ENCODE data around the gene NRG3. TPM values are rescaled to one million over a fixed set of nuclear protein-coding genes. Genes with fewer than 3 reads are reported as not detected.

NRG3 gene
- 0.01 and 0.04 TPM in 2 replicates for polyA plus RNA-seq (2013)

- peaks cover 35% of the 10 kb centered on the region for H3K27me3 ChIP-seq (ENCODE audit: insufficient read depth, low read length)
- H4K91ac ChIP-seq (ENCODE audit: low read depth, low read length) = no peak within 1 kb of the TSS
- H3K4me2 ChIP-seq (ENCODE audit: low read length) = peak within 1 kb of the TSS; percentile 96
- H3K18ac ChIP-seq (ENCODE audit: low read length) = no peak within 1 kb of the TSS
- H4K12ac ChIP-seq (ENCODE audit: low read depth, low read length) = peak within 1 kb of the TSS; percentile 22
- peaks cover 7 to 10% of the 10 kb centered on the region in 2 experiments for H3K4me1 ChIP-seq (ENCODE audit: control insufficient read depth in 1 of 2, insufficient read depth in 2 of 2, low read length in 2 of 2)
- H4K8ac ChIP-seq (ENCODE audit: low read depth, low read length) = no peak within 1 kb of the TSS
- no peak within 1 kb of the TSS for H2AFZ ChIP-seq (ENCODE audit: insufficient read depth, low read length, poor library complexity)
- no peak within 1 kb of the TSS for H2BK120ac ChIP-seq (ENCODE audit: insufficient read depth, low read length, poor library complexity)
- no peak within 1 kb of the TSS for H2AK5ac ChIP-seq (ENCODE audit: low read length)
- H3K4ac ChIP-seq (ENCODE audit: low read depth, low read length) = no peak within 1 kb of the TSS
- peak within 1 kb of the TSS; percentile 51 for H3K4me3 ChIP-seq (ENCODE audit: low read depth, low read length)
- no peak within 1 kb of the TSS for H2BK5ac ChIP-seq (ENCODE audit: low read depth, low read length, poor library complexity)
- no peak within 1 kb of the TSS for H3K27ac ChIP-seq (ENCODE audit: low read depth, low read length)
- no peak within 1 kb of the TSS for H3K14ac ChIP-seq (ENCODE audit: low read length)
- H3K23ac ChIP-seq (ENCODE audit: low read length) = peak within 1 kb of the TSS; percentile 77
- H3K36me3 ChIP-seq (ENCODE audit: control insufficient read depth in 1 of 2, insufficient read depth in 2 of 2, low read length in 2 of 2) = no peaks in the 10 kb centered on the region
- DNase-seq = no peak
- H2BK12ac ChIP-seq (ENCODE audit: low read length) = no peak within 1 kb of the TSS
- H3K79me2 ChIP-seq (ENCODE audit: control insufficient read depth, insufficient read depth, low read length, poor library complexity) = no peaks in the 10 kb centered on the region
- no CpG with 5 or more reads among the region's 95 CpGs for WGBS (ENCODE audit: extremely low coverage, insufficient coverage, insufficient read length)
- H3K9me3 ChIP-seq (ENCODE audit: insufficient read depth, low read depth, low read length) = peaks cover 5% of the 10 kb centered on the region
- H3K9ac ChIP-seq (ENCODE audit: low read length) = no peak within 1 kb of the TSS
- no peaks in the 10 kb centered on the region for H3K79me1 ChIP-seq (ENCODE audit: low read length)
Measured at GRCh38 chr10:81874875-81875466, at the start of gene NRG3. Gene NRG3 (plus strand): TSS chr10:81875194.

GRCh38 chr10:81828251-81828650 is 46.7 kb upstream of the NRG3 start:
- no peak overlapping the region for H2AK5ac ChIP-seq (ENCODE audit: low read length)
- no peak overlapping the region for H3K4me3 ChIP-seq (ENCODE audit: low read depth, low read length)
- H3K14ac ChIP-seq (ENCODE audit: low read length) = no peak overlapping the region
- H3K79me1 ChIP-seq (ENCODE audit: low read length) = no peaks in the 10 kb centered on the region
- H3K36me3 ChIP-seq (ENCODE audit: control insufficient read depth in 1 of 2, insufficient read depth in 2 of 2, low read length in 2 of 2) = no peaks in the 10 kb centered on the region
- no peak overlapping the region for H2BK12ac ChIP-seq (ENCODE audit: low read length)
- H3K4me1 ChIP-seq (ENCODE audit: control insufficient read depth in 1 of 2, insufficient read depth in 2 of 2, low read length in 2 of 2) = no peaks in the 10 kb centered on the region
- H2BK120ac ChIP-seq (ENCODE audit: insufficient read depth, low read length, poor library complexity) = no peak overlapping the region
- no peak overlapping the region for H2AFZ ChIP-seq (ENCODE audit: insufficient read depth, low read length, poor library complexity)
- no peaks in the 10 kb centered on the region for H3K9me3 ChIP-seq (ENCODE audit: insufficient read depth, low read depth, low read length)
- H3K4ac ChIP-seq (ENCODE audit: low read depth, low read length) = no peak overlapping the region
- H2BK5ac ChIP-seq (ENCODE audit: low read depth, low read length, poor library complexity) = no peak overlapping the region
- no peak overlapping the region for H3K23ac ChIP-seq (ENCODE audit: low read length)
- H3K27ac ChIP-seq (ENCODE audit: low read depth, low read length) = no peak overlapping the region
- DNase-seq = no peak
- H4K91ac ChIP-seq (ENCODE audit: low read depth, low read length) = no peak overlapping the region
- no peak overlapping the region for H4K12ac ChIP-seq (ENCODE audit: low read depth, low read length)
- H3K79me2 ChIP-seq (ENCODE audit: control insufficient read depth, insufficient read depth, low read length, poor library complexity) = no peaks in the 10 kb centered on the region
- no peak overlapping the region for H3K4me2 ChIP-seq (ENCODE audit: low read length)
- H3K27me3 ChIP-seq (ENCODE audit: insufficient read depth, low read length) = no peaks in the 10 kb centered on the region
- H3K18ac ChIP-seq (ENCODE audit: low read length) = no peak overlapping the region
- H3K9ac ChIP-seq (ENCODE audit: low read length) = no peak overlapping the region
- WGBS (ENCODE audit: extremely low coverage, insufficient coverage, insufficient read length) = no CpG with 5 or more reads among the region's 4 CpGs
- no peak overlapping the region for H4K8ac ChIP-seq (ENCODE audit: low read depth, low read length)

DNA sequence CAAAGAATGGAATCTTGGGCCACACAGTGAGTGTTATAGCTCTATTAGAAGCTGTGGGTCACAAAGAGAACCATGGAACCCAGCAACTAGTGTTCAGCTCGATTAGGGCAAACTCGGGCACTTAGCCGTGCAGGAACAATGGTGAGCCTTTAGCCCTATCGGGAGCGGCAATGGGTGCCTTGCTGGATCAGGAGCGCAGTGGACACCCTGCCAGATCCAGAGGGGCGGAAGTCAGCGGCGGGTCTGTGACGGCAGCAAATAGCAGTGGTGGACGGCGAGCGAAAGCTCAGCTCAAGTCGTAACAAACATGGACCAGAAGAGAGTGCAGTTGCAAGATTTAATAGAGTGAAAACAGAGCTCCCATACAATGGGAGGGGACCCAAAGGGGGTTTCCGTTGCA is 43.9 kb upstream of the NRG3 start:
- H4K91ac ChIP-seq (ENCODE audit: low read depth, low read length) = no peak overlapping the region
- H3K4me3 ChIP-seq (ENCODE audit: low read depth, low read length) = no peak overlapping the region
- no CpG with 5 or more reads among the region's 15 CpGs for WGBS (ENCODE audit: extremely low coverage, insufficient coverage, insufficient read length)
- H3K79me1 ChIP-seq (ENCODE audit: low read length) = no peaks in the 10 kb centered on the region
- no peak overlapping the region for H2BK5ac ChIP-seq (ENCODE audit: low read depth, low read length, poor library complexity)
- H3K4me2 ChIP-seq (ENCODE audit: low read length) = no peak overlapping the region
- no peak overlapping the region for H3K18ac ChIP-seq (ENCODE audit: low read length)
- no peak overlapping the region for H2BK12ac ChIP-seq (ENCODE audit: low read length)
- no peak overlapping the region for H3K9ac ChIP-seq (ENCODE audit: low read length)
- no peak overlapping the region for H2AK5ac ChIP-seq (ENCODE audit: low read length)
- H3K23ac ChIP-seq (ENCODE audit: low read length) = no peak overlapping the region
- H3K4me1 ChIP-seq (ENCODE audit: control insufficient read depth in 1 of 2, insufficient read depth in 2 of 2, low read length in 2 of 2) = no peaks in the 10 kb centered on the region
- no peaks in the 10 kb centered on the region for H3K79me2 ChIP-seq (ENCODE audit: control insufficient read depth, insufficient read depth, low read length, poor library complexity)
- H4K12ac ChIP-seq (ENCODE audit: low read depth, low read length) = no peak overlapping the region
- no peak overlapping the region for H4K8ac ChIP-seq (ENCODE audit: low read depth, low read length)
- H2BK120ac ChIP-seq (ENCODE audit: insufficient read depth, low read length, poor library complexity) = no peak overlapping the region
- no peaks in the 10 kb centered on the region for H3K36me3 ChIP-seq (ENCODE audit: control insufficient read depth in 1 of 2, insufficient read depth in 2 of 2, low read length in 2 of 2)
- no peaks in the 10 kb centered on the region for H3K9me3 ChIP-seq (ENCODE audit: insufficient read depth, low read depth, low read length)
- no peaks in the 10 kb centered on the region for H3K27me3 ChIP-seq (ENCODE audit: insufficient read depth, low read length)
- no peak overlapping the region for H3K27ac ChIP-seq (ENCODE audit: low read depth, low read length)
- H2AFZ ChIP-seq (ENCODE audit: insufficient read depth, low read length, poor library complexity) = no peak overlapping the region
- H3K4ac ChIP-seq (ENCODE audit: low read depth, low read length) = no peak overlapping the region
- DNase-seq = no peak
- no peak overlapping the region for H3K14ac ChIP-seq (ENCODE audit: low read length)

DNA sequence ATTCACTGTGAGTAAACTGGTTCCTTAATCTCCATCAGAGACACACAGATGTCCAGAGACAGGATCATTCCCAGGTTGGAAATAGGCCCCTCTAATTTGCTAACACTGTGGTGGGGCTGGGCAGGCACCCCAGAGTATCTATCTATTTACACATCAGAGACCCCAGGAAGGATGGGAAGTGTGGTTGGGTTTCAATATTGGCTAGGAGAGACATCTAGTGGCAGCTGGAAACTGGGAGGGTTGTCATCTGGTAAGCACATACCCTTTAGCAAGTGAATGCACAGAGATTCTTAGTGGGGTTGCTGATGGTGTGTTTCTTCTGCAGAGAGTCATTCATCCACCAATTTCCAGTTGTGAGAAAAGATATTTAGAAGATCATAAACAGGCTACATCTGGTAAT is 36.0 kb upstream of the NRG3 start:
- Histone ChIP-seq H3K4ac (ENCODE audit: low read depth, low read length) (no peak overlapping the region), H3K4me2 (ENCODE audit: low read length) (no peak overlapping the region), H3K23ac (ENCODE audit: low read length) (no peak overlapping the region), H2AFZ (ENCODE audit: insufficient read depth, low read length, poor library complexity) (no peak overlapping the region), H3K4me1 (ENCODE audit: control insufficient read depth in 1 of 2, insufficient read depth in 2 of 2, low read length in 2 of 2) (no peaks in the 10 kb centered on the region), H4K8ac (ENCODE audit: low read depth, low read length) (no peak overlapping the region), H3K18ac (ENCODE audit: low read length) (no peak overlapping the region), H4K12ac (ENCODE audit: low read depth, low read length) (no peak overlapping the region), H3K79me1 (ENCODE audit: low read length) (no peaks in the 10 kb centered on the region), H3K27ac (ENCODE audit: low read depth, low read length) (no peak overlapping the region), H3K4me3 (ENCODE audit: low read depth, low read length) (no peak overlapping the region), H3K9me3 (ENCODE audit: insufficient read depth, low read depth, low read length) (no peaks in the 10 kb centered on the region), H3K79me2 (ENCODE audit: control insufficient read depth, insufficient read depth, low read length, poor library complexity) (no peaks in the 10 kb centered on the region), H2BK12ac (ENCODE audit: low read length) (no peak overlapping the region), H2AK5ac (ENCODE audit: low read length) (no peak overlapping the region), H3K36me3 (ENCODE audit: control insufficient read depth in 1 of 2, insufficient read depth in 2 of 2, low read length in 2 of 2) (no peaks in the 10 kb centered on the region), H4K91ac (ENCODE audit: low read depth, low read length) (no peak overlapping the region), H3K27me3 (ENCODE audit: insufficient read depth, low read length) (no peaks in the 10 kb centered on the region), H2BK120ac (ENCODE audit: insufficient read depth, low read length, poor library complexity) (no peak overlapping the region), H2BK5ac (ENCODE audit: low read depth, low read length, poor library complexity) (no peak overlapping the region), H3K9ac (ENCODE audit: low read length) (no peak overlapping the region), H3K14ac (ENCODE audit: low read length) (no peak overlapping the region)
- no peak for DNase-seq
